ENCODE data around the gene EPHB2. TPM values are rescaled to one million over a fixed set of nuclear protein-coding genes. Genes with fewer than 3 reads are reported as not detected.
A peak's percentile ranks its signal among the peaks of the same experiment; 100 is the strongest.
"Not testable (repeated sequence)": the region's sequence is repeated elsewhere in the genome, so short reads cannot be mapped to it uniquely, and the experiment has no call there.

EPHB2 gene
- 9.9 TPM for polyA plus RNA-seq (2013, experiment 1 of 2; ENCODE audit: insufficient read length)
- 9.3 TPM for polyA plus RNA-seq (2013, experiment 2 of 2; ENCODE audit: insufficient read length)

DNA sequence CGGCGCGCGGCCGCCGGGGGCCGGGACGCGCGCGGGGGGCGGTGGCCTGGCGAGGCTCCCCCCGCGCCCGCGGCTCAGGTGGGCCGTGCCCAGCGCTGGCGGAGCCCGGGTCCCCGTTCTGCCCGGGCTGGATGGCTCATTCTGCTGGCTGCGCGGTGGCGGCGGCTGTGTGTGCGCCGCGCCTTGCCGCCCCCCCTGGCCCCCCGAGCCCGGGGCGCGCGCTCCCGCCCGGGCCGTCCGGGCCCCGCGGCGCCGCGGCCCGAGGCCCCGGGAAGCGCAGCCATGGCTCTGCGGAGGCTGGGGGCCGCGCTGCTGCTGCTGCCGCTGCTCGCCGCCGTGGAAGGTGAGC, at the start of gene EPHB2:
Gene EPHB2 (plus strand): TSS at position 139 of the 349 bp plus-strand sequence. CDS start 144 bp downstream, at position 283.
- no peak for DNase-seq

DNA sequence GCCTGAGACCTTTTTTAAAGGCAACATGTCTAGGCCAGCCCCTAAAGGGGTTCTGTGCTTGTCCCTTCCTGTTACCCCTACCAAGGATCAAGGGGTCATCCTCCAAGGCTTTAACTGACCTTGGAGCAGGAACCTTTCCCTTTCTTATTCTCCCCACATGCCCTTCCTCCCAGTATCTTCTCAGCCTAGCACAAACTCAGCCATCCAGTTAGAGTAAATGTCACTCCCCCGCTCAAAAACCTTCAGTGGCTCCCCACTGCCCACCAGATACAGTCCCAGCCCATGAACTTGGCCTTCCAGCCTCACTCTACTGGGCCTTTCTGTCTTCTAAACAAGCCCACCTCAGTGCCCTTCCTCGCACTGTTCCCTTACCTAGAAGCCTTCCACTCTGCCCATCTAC, 48.8 kb upstream of the EPHB2 start:
- no peak for DNase-seq

- peak; percentile 4 for DNase-seq
These were observed 48.3 kb upstream of the EPHB2 start for GRCh38 chr1:22662318-22662717.

DNA sequence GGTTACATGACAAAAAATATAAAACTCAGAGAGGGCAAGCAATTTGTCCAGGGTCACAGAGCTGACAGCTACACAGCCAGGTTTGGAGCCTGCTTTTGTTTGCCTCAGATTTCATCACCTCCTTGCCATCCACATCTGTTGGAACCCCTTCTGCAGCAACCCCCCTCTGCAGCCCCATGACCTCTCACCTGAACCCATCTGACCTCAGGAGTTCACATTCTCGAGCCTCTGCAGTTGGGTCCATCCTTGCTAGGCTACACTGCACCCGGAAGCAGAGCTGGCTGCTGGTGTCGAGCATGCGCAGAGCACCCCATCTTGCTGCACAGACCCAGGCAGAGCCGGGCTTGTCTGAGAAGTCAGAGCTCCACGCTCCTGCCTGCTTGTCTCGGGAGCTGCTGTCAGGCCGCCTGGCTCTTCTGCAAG, 47.6 kb upstream of the EPHB2 start:
- no peak for DNase-seq

DNA sequence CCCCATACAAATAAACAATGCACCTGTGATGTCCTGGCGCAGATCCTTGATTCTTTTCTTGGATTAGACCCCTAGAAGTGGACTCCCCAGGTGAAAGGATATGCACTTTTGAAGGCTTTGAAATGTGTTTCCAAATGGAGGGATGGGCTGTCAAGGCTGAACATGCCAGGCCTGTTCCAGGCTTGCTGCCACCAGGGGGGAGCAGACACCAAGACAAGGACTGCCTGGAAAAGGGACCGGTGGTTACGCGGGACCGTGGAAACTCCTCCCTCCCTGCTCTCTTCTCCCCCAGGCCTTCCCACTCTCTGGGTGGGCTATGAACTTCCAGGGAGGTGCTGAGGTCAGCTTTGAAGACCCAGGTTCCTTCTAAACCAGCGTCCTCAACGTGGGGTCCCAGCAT, 44.9 kb upstream of the EPHB2 start:
- DNase-seq, result peak; percentile 14

GRCh38 chr1:22666412-22666811, 44.2 kb upstream of the EPHB2 start:
- no peak for DNase-seq

DNA sequence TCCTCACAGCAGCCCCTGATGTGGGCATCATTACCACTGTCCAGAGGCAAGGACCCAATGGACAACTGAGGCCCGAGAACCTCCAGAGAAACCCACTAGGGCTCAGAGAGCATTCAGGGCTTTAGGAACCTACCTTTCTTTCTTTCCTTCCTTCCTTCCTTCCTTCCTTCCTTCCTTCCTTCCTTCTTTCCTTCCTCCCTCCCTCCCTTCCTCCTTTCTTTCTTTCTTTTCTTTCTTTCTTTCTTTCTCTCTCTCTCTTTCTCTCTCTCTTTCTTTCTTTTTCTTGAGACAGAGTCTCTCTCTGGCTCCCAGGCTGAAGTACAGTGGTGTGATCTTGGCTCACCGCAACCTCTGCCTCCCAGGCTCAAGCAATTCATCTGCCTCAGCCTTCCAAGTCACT, 41.8 kb upstream of the EPHB2 start:
- not testable (repeated sequence) for DNase-seq

GRCh38 chr1:22670352-22670975, 40.2 kb upstream of the EPHB2 start:
- no peak for DNase-seq

DNA sequence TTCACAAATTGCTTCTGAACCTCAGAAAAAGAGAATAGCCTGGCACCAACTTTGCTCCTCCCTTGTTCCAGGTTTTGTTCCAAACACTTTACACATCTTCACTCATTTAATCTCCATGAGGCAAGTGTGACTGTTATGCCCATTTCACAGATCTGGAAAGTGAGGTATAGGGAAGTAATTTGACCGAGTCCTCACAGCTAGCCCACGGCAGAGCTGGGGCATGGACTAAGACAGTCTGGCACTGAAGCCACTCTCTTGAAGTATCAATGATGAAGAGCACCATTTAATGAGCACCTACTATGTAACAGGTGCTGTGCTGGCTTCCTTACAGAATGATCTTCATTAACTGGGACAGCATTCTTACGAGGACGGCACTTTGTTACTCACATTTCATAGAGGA, 38.6 kb upstream of the EPHB2 start:
- DNase-seq, result no peak

GRCh38 chr1:22673486-22674409, 36.9 kb upstream of the EPHB2 start:
- peak; percentile 54 for DNase-seq

GRCh38 chr1:22674410-22674749, 36.3 kb upstream of the EPHB2 start:
- DNase-seq, result no peak

- not testable (repeated sequence) for DNase-seq
These were observed 34.5 kb upstream of the EPHB2 start for GRCh38 chr1:22676151-22676550.

DNA sequence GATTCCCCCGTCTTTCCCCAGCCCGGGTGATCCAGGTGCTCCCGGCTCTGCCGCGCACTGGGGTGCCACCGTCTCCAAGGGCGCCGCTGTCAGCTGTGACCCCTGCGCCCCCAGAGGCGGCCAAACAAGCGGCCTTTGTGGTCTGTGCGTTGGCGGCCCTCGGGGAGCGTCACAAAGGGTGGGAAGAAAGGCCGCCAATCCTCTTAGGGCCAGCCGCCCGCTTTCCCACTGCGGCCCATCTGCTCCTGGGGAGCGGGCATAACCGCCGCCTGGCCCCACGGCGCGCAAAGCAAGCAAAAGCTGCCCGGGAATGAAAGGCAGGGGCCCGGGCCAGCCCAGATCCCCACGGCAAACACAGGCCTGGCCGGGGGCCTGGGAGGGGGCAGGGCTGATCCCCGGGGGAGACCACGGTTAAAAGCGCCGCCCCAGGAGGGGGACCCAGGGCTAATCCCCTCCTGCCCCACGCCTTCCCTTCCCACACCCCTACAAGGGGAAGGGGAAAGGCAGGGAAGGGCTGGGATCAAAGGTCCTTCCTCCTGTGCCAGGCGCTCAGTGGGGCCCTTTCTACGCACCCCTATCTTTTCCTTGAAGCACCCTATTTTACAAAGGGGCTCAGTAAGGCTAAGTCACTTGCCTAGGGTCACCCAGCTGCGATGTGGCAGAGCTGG, 33.6 kb upstream of the EPHB2 start:
- no peak for DNase-seq

- DNase-seq, result no peak
These were observed 32.4 kb upstream of the EPHB2 start for GRCh38 chr1:22677931-22678896.

- DNase-seq, result no peak
These were observed 29.9 kb upstream of the EPHB2 start for GRCh38 chr1:22680726-22681125.

DNA sequence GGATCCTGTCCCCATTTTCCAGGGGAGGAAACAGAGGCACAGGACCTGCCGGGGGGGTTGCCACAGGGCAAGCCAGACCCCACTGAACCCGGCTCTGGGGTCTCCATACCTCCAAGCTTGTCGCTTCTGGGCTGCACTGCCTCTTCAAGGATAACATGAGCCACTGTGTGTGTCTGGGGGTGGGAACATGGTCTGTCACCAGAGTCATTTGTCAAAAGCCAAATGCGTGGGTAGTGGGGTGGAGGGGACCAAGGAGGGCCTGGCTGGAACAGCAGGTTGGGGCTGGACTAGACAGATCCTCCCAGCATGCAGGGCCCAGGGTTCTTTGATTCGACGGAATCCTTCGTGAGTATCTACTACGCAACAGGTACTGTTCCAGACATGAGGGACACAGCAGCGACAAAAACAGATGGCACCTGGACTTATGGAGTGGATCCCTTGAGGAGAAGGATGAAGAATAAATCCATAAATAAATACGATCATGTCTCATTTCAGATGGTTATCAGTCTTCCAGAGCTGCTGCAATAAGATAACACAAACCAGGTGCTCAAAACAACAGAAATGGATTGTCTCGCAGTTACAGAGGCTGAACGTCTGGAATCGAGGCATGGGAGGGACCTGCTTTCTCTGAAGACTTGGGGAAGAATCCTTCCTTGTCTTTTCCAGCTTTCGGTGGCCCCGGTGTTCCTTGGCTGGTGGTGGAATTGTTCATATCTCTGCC, 28.9 kb upstream of the EPHB2 start:
- no peak for DNase-seq

DNA sequence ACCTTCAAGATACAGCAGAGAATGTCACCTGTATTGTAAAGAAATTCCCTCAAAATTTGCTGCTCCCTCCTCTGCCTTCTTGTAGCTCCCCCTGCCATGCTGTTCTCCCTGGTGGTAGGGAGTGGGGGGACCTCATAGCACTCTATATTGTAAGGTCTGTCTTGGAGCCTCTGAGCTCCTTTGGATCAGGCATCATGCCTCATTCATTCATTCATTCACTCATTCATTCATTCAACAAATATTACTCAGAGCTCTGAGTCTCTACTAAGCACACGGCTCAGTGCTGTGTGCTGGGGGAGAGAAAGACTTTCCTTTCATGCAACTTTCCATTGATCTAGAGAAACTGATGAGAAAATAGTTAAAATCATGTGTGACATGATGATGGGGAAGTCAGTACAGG, 27.1 kb upstream of the EPHB2 start:
- DNase-seq, result no peak

GRCh38 chr1:22685591-22686059, 25.0 kb upstream of the EPHB2 start:
- no peak for DNase-seq

- DNase-seq, result no peak
These were observed 23.4 kb upstream of the EPHB2 start for GRCh38 chr1:22687191-22687590.

- no peak for DNase-seq
These were observed 22.2 kb upstream of the EPHB2 start for GRCh38 chr1:22688466-22688865.

DNA sequence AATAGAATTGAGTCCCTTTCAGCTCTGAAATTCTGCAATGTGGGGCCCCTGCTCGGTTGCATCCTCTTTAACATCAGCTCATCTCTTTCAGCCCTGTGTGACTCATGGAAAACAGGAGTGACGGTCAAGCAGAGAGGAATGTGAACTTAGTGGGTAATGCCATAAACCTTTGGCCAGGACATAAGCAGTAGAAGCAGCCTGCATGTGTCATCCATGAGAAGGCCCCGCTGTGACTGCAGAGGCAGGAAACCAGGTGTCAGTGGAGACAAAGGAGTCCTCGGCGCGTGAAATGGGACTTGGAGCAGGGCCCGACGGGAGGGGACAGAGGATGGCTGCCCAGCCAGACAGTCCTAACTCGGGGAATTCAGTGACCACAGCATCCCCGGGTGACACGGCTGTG, 21.1 kb upstream of the EPHB2 start:
- DNase-seq, result peak; percentile 52

All from fibroblast of skin of scalp (primary cell).